GM23338 (cell line): ENCODE data around the gene FAM131A.

Experiments
- CREB1 ChIP-seq: fragments of 250-450 bp; sonication (Bioruptor Pico); IDR thresholded peaks from 2 replicates; pipeline ENCODE4 v1.5.0; 2020; ENCODE audit warnings: low read depth, mild to moderate bottlenecking, moderate library complexity
- EZH2phosphoT487 ChIP-seq: fragments of 200-600 bp; sonication (generic); IDR thresholded peaks from one replicate; pipeline ENCODE4 v1.8.1; 2018; ENCODE audit warnings: antibody characterized with exemption; ENCODE audit not compliant: unreplicated experiment
- ZNF331 ChIP-seq: fragments of 250-450 bp; sonication (Bioruptor Pico); IDR thresholded peaks from 2 replicates; pipeline ENCODE4 v1.5.0; 2020; ENCODE audit warnings: low read depth, mild to moderate bottlenecking, moderate library complexity
- TF ChIP-seq, protein P1 (sequence below), 2 experiments: fragments of 200-600 bp in 1 of 2; sonication (generic) in 1 of 2; conservative IDR thresholded peaks; 2 replicates each; pipeline versions ENCODE4 v1.5.1 to v1.6.1; 2016 to 2017; ENCODE audit warnings: antibody characterized with exemption in 2 of 2, low read depth in 2 of 2, mild to moderate bottlenecking in 2 of 2, moderate library complexity in 1 of 2
- TF ChIP-seq, protein P2 (sequence below): IDR thresholded peaks from one replicate; pipeline ENCODE4 v1.6.1; 2018; ENCODE audit warnings: antibody characterized with exemption; ENCODE audit not compliant: unreplicated experiment
- TF ChIP-seq, protein P3 (sequence below): fragments of 250-450 bp; sonication (Bioruptor Pico); IDR thresholded peaks from 2 replicates; pipeline ENCODE4 v1.5.0; 2020; ENCODE audit warnings: mild to moderate bottlenecking, moderate library complexity

DNA sequence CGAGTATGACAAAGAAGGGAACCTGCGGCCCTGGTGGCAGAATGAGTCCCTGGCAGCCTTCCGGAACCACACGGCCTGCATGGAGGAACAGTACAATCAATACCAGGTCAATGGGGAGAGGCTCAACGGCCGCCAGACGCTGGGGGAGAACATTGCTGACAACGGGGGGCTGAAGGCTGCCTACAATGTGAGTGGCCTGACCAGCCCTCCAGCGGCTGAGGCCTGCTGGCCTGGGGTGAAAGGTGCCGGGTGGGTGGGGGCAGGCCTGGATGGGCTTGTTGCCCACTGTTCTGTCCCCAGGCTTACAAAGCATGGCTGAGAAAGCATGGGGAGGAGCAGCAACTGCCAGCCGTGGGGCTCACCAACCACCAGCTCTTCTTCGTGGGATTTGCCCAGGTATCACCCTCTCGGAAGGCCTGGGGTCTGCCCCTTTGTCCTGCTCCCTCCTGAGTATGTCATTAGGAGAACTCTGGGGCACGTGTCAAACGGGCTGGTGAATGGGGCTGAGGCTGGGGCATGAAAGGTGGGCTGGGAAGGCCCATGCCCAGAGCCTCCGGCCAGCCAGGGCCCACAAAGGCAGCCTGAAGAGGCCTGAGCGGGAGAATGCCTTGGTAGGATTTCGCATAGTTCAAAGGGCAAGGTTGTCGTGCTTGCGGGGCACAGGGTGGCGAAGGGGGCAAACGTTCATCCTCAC is 46.2 kb upstream of the FAM131A start:
- TF ChIP-seq, protein P1, sequence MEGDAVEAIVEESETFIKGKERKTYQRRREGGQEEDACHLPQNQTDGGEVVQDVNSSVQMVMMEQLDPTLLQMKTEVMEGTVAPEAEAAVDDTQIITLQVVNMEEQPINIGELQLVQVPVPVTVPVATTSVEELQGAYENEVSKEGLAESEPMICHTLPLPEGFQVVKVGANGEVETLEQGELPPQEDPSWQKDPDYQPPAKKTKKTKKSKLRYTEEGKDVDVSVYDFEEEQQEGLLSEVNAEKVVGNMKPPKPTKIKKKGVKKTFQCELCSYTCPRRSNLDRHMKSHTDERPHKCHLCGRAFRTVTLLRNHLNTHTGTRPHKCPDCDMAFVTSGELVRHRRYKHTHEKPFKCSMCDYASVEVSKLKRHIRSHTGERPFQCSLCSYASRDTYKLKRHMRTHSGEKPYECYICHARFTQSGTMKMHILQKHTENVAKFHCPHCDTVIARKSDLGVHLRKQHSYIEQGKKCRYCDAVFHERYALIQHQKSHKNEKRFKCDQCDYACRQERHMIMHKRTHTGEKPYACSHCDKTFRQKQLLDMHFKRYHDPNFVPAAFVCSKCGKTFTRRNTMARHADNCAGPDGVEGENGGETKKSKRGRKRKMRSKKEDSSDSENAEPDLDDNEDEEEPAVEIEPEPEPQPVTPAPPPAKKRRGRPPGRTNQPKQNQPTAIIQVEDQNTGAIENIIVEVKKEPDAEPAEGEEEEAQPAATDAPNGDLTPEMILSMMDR (conservative IDR thresholded peaks at IDR 0.05; ENCODE audit: low read depth in 2 of 2): no peak
- TF ChIP-seq, protein P2, sequence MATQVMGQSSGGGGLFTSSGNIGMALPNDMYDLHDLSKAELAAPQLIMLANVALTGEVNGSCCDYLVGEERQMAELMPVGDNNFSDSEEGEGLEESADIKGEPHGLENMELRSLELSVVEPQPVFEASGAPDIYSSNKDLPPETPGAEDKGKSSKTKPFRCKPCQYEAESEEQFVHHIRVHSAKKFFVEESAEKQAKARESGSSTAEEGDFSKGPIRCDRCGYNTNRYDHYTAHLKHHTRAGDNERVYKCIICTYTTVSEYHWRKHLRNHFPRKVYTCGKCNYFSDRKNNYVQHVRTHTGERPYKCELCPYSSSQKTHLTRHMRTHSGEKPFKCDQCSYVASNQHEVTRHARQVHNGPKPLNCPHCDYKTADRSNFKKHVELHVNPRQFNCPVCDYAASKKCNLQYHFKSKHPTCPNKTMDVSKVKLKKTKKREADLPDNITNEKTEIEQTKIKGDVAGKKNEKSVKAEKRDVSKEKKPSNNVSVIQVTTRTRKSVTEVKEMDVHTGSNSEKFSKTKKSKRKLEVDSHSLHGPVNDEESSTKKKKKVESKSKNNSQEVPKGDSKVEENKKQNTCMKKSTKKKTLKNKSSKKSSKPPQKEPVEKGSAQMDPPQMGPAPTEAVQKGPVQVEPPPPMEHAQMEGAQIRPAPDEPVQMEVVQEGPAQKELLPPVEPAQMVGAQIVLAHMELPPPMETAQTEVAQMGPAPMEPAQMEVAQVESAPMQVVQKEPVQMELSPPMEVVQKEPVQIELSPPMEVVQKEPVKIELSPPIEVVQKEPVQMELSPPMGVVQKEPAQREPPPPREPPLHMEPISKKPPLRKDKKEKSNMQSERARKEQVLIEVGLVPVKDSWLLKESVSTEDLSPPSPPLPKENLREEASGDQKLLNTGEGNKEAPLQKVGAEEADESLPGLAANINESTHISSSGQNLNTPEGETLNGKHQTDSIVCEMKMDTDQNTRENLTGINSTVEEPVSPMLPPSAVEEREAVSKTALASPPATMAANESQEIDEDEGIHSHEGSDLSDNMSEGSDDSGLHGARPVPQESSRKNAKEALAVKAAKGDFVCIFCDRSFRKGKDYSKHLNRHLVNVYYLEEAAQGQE: no peak
- TF ChIP-seq ZNF331 (CRISPR knock-in tag) (no peak), CREB1 (CRISPR knock-in tag) (no peak), EZH2phosphoT487 (no peak)
- TF ChIP-seq, protein P3, sequence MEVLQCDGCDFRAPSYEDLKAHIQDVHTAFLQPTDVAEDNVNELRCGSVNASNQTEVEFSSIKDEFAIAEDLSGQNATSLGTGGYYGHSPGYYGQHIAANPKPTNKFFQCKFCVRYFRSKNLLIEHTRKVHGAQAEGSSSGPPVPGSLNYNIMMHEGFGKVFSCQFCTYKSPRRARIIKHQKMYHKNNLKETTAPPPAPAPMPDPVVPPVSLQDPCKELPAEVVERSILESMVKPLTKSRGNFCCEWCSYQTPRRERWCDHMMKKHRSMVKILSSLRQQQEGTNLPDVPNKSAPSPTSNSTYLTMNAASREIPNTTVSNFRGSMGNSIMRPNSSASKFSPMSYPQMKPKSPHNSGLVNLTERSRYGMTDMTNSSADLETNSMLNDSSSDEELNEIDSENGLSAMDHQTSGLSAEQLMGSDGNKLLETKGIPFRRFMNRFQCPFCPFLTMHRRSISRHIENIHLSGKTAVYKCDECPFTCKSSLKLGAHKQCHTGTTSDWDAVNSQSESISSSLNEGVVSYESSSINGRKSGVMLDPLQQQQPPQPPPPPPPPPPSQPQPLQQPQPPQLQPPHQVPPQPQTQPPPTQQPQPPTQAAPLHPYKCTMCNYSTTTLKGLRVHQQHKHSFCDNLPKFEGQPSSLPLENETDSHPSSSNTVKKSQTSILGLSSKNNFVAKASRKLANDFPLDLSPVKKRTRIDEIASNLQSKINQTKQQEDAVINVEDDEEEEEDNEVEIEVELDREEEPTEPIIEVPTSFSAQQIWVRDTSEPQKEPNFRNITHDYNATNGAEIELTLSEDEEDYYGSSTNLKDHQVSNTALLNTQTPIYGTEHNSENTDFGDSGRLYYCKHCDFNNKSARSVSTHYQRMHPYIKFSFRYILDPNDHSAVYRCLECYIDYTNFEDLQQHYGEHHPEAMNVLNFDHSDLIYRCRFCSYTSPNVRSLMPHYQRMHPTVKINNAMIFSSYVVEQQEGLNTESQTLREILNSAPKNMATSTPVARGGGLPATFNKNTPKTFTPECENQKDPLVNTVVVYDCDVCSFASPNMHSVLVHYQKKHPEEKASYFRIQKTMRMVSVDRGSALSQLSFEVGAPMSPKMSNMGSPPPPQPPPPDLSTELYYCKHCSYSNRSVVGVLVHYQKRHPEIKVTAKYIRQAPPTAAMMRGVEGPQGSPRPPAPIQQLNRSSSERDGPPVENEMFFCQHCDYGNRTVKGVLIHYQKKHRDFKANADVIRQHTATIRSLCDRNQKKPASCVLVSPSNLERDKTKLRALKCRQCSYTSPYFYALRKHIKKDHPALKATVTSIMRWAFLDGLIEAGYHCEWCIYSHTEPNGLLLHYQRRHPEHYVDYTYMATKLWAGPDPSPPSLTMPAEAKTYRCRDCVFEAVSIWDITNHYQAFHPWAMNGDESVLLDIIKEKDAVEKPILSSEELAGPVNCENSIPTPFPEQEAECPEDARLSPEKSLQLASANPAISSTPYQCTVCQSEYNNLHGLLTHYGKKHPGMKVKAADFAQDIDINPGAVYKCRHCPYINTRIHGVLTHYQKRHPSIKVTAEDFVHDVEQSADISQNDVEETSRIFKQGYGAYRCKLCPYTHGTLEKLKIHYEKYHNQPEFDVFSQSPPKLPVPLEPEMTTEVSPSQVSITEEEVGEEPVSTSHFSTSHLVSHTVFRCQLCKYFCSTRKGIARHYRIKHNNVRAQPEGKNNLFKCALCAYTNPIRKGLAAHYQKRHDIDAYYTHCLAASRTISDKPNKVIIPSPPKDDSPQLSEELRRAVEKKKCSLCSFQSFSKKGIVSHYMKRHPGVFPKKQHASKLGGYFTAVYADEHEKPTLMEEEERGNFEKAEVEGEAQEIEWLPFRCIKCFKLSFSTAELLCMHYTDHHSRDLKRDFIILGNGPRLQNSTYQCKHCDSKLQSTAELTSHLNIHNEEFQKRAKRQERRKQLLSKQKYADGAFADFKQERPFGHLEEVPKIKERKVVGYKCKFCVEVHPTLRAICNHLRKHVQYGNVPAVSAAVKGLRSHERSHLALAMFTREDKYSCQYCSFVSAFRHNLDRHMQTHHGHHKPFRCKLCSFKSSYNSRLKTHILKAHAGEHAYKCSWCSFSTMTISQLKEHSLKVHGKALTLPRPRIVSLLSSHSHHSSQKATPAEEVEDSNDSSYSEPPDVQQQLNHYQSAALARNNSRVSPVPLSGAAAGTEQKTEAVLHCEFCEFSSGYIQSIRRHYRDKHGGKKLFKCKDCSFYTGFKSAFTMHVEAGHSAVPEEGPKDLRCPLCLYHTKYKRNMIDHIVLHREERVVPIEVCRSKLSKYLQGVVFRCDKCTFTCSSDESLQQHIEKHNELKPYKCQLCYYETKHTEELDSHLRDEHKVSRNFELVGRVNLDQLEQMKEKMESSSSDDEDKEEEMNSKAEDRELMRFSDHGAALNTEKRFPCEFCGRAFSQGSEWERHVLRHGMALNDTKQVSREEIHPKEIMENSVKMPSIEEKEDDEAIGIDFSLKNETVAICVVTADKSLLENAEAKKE: no peak
